H9 (cell line): ENCODE results near the gene FOXI1. TPM values are rescaled to one million over a fixed set of nuclear protein-coding genes. Genes with fewer than 3 reads are reported as not detected.

Source experiments
- DNase-seq: peaks from one replicate; pipeline ENCODE4 v3.0.0-alpha.2; 2017
- H2AFZ ChIP-seq: one replicate; pipeline ENCODE4 v1.6.1; 2013; ENCODE audit warnings: mild to moderate bottlenecking, low read length, control low read depth, moderate library complexity
- H2AK5ac ChIP-seq: 2 replicates; pipeline ENCODE4 v1.6.1; 2013; ENCODE audit warnings: low read length, control low read depth, mixed read lengths; ENCODE audit not compliant: insufficient read length
- H2BK120ac ChIP-seq: one replicate; pipeline ENCODE4 v1.6.1; 2013; ENCODE audit warnings: low read depth, mild to moderate bottlenecking, low read length, control low read depth, inconsistent platforms; ENCODE audit not compliant: poor library complexity, severe bottlenecking
- H2BK12ac ChIP-seq: 2 replicates; pipeline ENCODE4 v1.6.1; 2013; ENCODE audit warnings: low read length, control low read depth, mixed read lengths, low read depth; ENCODE audit not compliant: insufficient read length
- H2BK15ac ChIP-seq: 2 replicates; pipeline ENCODE4 v1.6.1; 2013; ENCODE audit warnings: low read depth, low read length, control low read depth
- H2BK20ac ChIP-seq: one replicate; pipeline ENCODE4 v1.6.1; 2013; ENCODE audit warnings: low read depth, mild to moderate bottlenecking, low read length, control low read depth, inconsistent platforms; ENCODE audit not compliant: poor library complexity, severe bottlenecking
- H2BK5ac ChIP-seq: 2 replicates; pipeline ENCODE4 v1.6.1; 2013; ENCODE audit warnings: low read length, control low read depth, mixed read lengths; ENCODE audit not compliant: insufficient read length
- H3K14ac ChIP-seq: 2 replicates; pipeline ENCODE4 v1.6.1; 2013; ENCODE audit warnings: low read length, control low read depth; ENCODE audit not compliant: insufficient read depth
- H3K18ac ChIP-seq: 2 replicates; pipeline ENCODE4 v1.6.1; 2013; ENCODE audit warnings: low read depth, mild to moderate bottlenecking, mixed read lengths, low read length, control low read depth; ENCODE audit not compliant: insufficient read length
- H3K23ac ChIP-seq: 2 replicates; pipeline ENCODE4 v1.6.1; 2013; ENCODE audit warnings: low read length, control low read depth, mixed read lengths, low read depth; ENCODE audit not compliant: insufficient read length
- H3K23me2 ChIP-seq: 2 replicates; pipeline ENCODE4 v1.6.1; 2013; ENCODE audit warnings: low read depth, mild to moderate bottlenecking, mixed read lengths, low read length, control low read depth; ENCODE audit not compliant: insufficient read length, poor library complexity, severe bottlenecking
- H3K27ac ChIP-seq: 2 replicates; pipeline ENCODE4 v1.5.1; 2013; ENCODE audit warnings: low read length, control low read depth, mixed read lengths, low read depth; ENCODE audit not compliant: insufficient read length
- H3K27me3 ChIP-seq: 2 replicates; pipeline ENCODE4 v1.6.1; 2013; ENCODE audit warnings: low read length, control low read depth, inconsistent platforms; ENCODE audit not compliant: insufficient read depth
- H3K4ac ChIP-seq: 2 replicates; pipeline ENCODE4 v1.6.1; 2013; ENCODE audit warnings: low read depth, mild to moderate bottlenecking, control low read depth, inconsistent platforms, low read length, moderate library complexity
- H3K4me1 ChIP-seq: 2 replicates; pipeline ENCODE4 v1.6.1; 2013; ENCODE audit warnings: low read length, control low read depth, inconsistent platforms; ENCODE audit not compliant: insufficient read depth
- H3K4me2 ChIP-seq: 2 replicates; pipeline ENCODE4 v1.6.1; 2013; ENCODE audit warnings: low read length, control low read depth, mixed read lengths; ENCODE audit not compliant: insufficient read length, insufficient read depth
- H3K56ac ChIP-seq: 2 replicates; pipeline ENCODE4 v1.6.1; 2013; ENCODE audit warnings: low read depth, mild to moderate bottlenecking, mixed read lengths, low read length, control low read depth; ENCODE audit not compliant: insufficient read length
- H3K79me1 ChIP-seq: 2 replicates; pipeline ENCODE4 v1.6.1; 2013; ENCODE audit warnings: low read depth, mild to moderate bottlenecking, moderate library complexity, low read length, control low read depth, inconsistent platforms; ENCODE audit not compliant: insufficient read depth, poor library complexity, severe bottlenecking
- H3K79me2 ChIP-seq: 2 replicates; pipeline ENCODE4 v1.6.1; 2013; ENCODE audit warnings: low read length, control low read depth, inconsistent platforms; ENCODE audit not compliant: insufficient read depth
- H3K9ac ChIP-seq: 2 replicates; pipeline ENCODE4 v1.6.1; 2013; ENCODE audit warnings: low read length, control low read depth, mixed read lengths; ENCODE audit not compliant: insufficient read length; ENCODE audit errors: extremely low read depth
- H3K9me3 ChIP-seq: one replicate; pipeline ENCODE4 v1.6.1; 2013; ENCODE audit warnings: low read depth, low read length, inconsistent platforms; ENCODE audit not compliant: control insufficient read depth
- H3T11ph ChIP-seq: one replicate; pipeline ENCODE4 v1.6.1; 2013; ENCODE audit warnings: mild to moderate bottlenecking, low read length, control low read depth, inconsistent platforms
- H4K20me1 ChIP-seq: one replicate; pipeline ENCODE4 v1.6.1; 2013; ENCODE audit not compliant: control insufficient read depth, insufficient read length, insufficient read depth
- H4K5ac ChIP-seq: 2 replicates; pipeline ENCODE4 v1.6.1; 2013; ENCODE audit warnings: low read depth, mild to moderate bottlenecking, mixed read lengths, low read length, control low read depth; ENCODE audit not compliant: insufficient read length
- H4K8ac ChIP-seq: replicated peaks from 2 replicates; pipeline ENCODE4 v1.6.1; 2013; ENCODE audit warnings: low read length, control low read depth, mixed read lengths, low read depth; ENCODE audit not compliant: insufficient read length
- H4K91ac ChIP-seq: 2 replicates; pipeline ENCODE4 v1.6.1; 2013; ENCODE audit warnings: low read depth, mild to moderate bottlenecking, moderate library complexity, mixed read lengths, low read length, control low read depth; ENCODE audit not compliant: insufficient read length
- H3K27ac Mint-ChIP-seq, 3 experiments: 2 replicates in 2 of 3; 3 replicates in 1 of 3; pipeline ENCODE4 v1.8.0; 2020 to 2021; ENCODE audit warnings: mixed read lengths in 3 of 3, mild to moderate bottlenecking in 1 of 3, moderate library complexity in 1 of 3
- H3K27me3 Mint-ChIP-seq: 2 replicates; pipeline ENCODE4 v1.8.0; 2021; ENCODE audit warnings: low read depth, mild to moderate bottlenecking, moderate library complexity, mixed read lengths
- H3K36me3 Mint-ChIP-seq, 3 experiments: 2 replicates in 2 of 3; 3 replicates in 1 of 3; pipeline ENCODE4 v1.8.0; 2020 to 2021; ENCODE audit warnings: low read depth in 3 of 3, mixed read lengths in 3 of 3; ENCODE audit not compliant: insufficient read depth in 1 of 3
- H3K4me1 Mint-ChIP-seq, 2 experiments: 2 replicates each; pipeline ENCODE4 v1.8.0; 2020; ENCODE audit warnings: mixed read lengths in 2 of 2
- H3K4me3 Mint-ChIP-seq, 2 experiments: 2 replicates in 1 of 2; 3 replicates in 1 of 2; pipeline ENCODE4 v1.8.0; 2020 to 2021; ENCODE audit warnings: mild to moderate bottlenecking in 2 of 2, mixed read lengths in 2 of 2, moderate library complexity in 1 of 2
- H3K9me3 Mint-ChIP-seq, 2 experiments: 2 replicates in 1 of 2; 3 replicates in 1 of 2; pipeline ENCODE4 v1.8.0; 2020; ENCODE audit warnings: mild to moderate bottlenecking in 2 of 2, mixed read lengths in 2 of 2, moderate library complexity in 1 of 2
- CTCF ChIP-seq: fragments of 200-600 bp; sonication (generic); conservative IDR thresholded peaks from 3 replicates; pipeline ENCODE4 v1.8.0; 2021; ENCODE audit warnings: antibody characterized with exemption, mild to moderate bottlenecking
- WGBS: extraction: QIAGEN DNeasy Blood & Tissue Kit; methylation state at CpG from one replicate; pipeline ENCODE4 v1.1.7; 2013; ENCODE audit warnings: missing lambda C conversion rate, low lambda C conversion rate, mixed read lengths; ENCODE audit not compliant: insufficient read length; ENCODE audit errors: extremely low coverage; 5-methylcytosine and 5-hydroxymethylcytosine counted together
- total RNA-seq: library from RNA; stranded (reverse); gene quantifications from 2 replicates; pipeline ENCODE4 v1.2.1, GENCODE V29; 2021

FOXI1 gene
- total RNA-seq, 1 experiment from 2014 or later: not detected

GRCh38 chr5:170154297-170154696 is 48.6 kb downstream of the FOXI1 start:
- Mint-ChIP-seq H3K27ac (no peak overlapping the region), H3K36me3 (no peaks in the 10 kb centered on the region), H3K4me3 (no peak overlapping the region), H3K4me1 (peaks cover 27 to 30% of the 10 kb centered on the region in 2 experiments), H3K9me3 (no peaks in the 10 kb centered on the region; a peak in 1 of 5 replicates), H3K27me3 (no peaks in the 10 kb centered on the region; the same call in 1 of the 2 replicates)
- Histone ChIP-seq H3K4me1 (no peaks in the 10 kb centered on the region; the same call in 1 of the 2 replicates), H3K18ac (no peak overlapping the region), H2AK5ac (no peak overlapping the region), H2BK120ac (no peak overlapping the region), H3K56ac (no peak overlapping the region), H2BK12ac (no peak overlapping the region), H2AFZ (no peak overlapping the region), H3K79me2 (no peaks in the 10 kb centered on the region), H2BK20ac (no peak overlapping the region), H4K91ac (no peak overlapping the region), H3K79me1 (no peaks in the 10 kb centered on the region), H4K20me1 (no peaks in the 10 kb centered on the region), H3K9ac (no peak overlapping the region), H3K27ac (no peak overlapping the region), H3K27me3 (no peaks in the 10 kb centered on the region), H3K23ac (no peak overlapping the region), H4K5ac (no peak overlapping the region), H3K4me2 (no peak overlapping the region), H3K4ac (no peak overlapping the region), H2BK15ac (no peak overlapping the region), H3T11ph (no peak overlapping the region), H3K9me3 (no peaks in the 10 kb centered on the region), H4K8ac (no peak overlapping the region), H2BK5ac (no peak overlapping the region), H3K23me2 (no peaks in the 10 kb centered on the region), H3K14ac (no peak overlapping the region; the same call in 1 of the 2 replicates)
- no peak for DNase-seq
- no peak for TF ChIP-seq CTCF
- no CpG with 5 or more reads among the region's 4 CpGs for WGBS
